Myocyte (in vitro differentiated cells): ENCODE results near the gene SDR42E2. TPM values are rescaled to one million over a fixed set of nuclear protein-coding genes. Genes with fewer than 3 reads are reported as not detected.

Source experiments
- DNase-seq: peaks from one replicate; pipeline ENCODE4 v3.0.0-alpha.2; 2012; ENCODE audit warnings: low read depth
- total RNA-seq: library from RNA; depleted of rRNA; stranded (reverse); fragments of >200 nt; gene quantifications from 2 replicates; pipeline ENCODE4 v1.2.3, GENCODE V29; 2014

SDR42E2 gene
- total RNA-seq, 1 donor from 2014 or later = not detected

DNA sequence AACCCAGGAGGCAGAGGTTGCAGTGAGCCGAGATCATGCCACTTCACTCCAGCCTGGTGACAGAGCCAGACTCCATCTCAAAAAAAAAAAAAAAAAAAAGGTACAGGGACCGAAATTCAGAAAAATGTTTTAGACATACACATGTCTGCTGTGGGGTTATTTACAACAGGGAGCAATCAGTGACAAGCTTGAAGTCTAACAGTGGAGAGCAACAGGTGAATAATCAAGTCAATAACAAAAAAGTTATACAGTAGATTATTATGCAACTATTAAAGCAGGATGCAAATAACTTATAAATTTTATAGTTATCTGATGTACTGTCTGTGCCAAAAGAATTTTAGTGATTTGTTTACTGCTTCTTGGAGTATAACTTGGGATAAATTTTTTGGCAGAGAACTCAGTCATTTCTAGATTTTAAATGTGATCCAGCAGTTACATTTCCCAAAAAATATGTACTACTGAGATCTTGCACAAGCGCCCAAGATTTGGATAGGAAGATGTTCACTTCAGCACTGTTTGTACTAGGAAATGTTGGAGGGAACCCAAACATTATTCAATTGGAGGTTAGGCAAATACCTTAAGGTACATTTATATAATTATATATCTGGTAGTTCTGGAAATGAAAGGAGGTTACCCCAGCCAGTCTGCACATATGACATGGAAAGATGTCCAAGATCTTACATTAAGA, 77.9 kb downstream of the SDR42E2 start:
- no peak for DNase-seq

Other genes with a start within 250 kb of the SDR42E2 start
- gene UQCRC2, start 209.1 kb upstream of the SDR42E2 start, total RNA-seq = 220 and 298 TPM in 2 replicates
- gene PDZD9, start 161.4 kb upstream of the SDR42E2 start, total RNA-seq = not detected in 2 replicates
- 10.5 and 13.4 TPM in 2 replicates for gene MOSMO, start 154.4 kb upstream of the SDR42E2 start, total RNA-seq
- not detected in 2 replicates for gene VWA3A, start 70.0 kb upstream of the SDR42E2 start, total RNA-seq
- gene EEF2K, start 43.8 kb downstream of the SDR42E2 start, total RNA-seq = 19.8 and 22.2 TPM in 2 replicates
- 47.2 and 51.4 TPM in 2 replicates for gene POLR3E, start 134.9 kb downstream of the SDR42E2 start, total RNA-seq
- 12.0 and 23.0 TPM in 2 replicates for gene CDR2, start 212.1 kb downstream of the SDR42E2 start, total RNA-seq